HG02852 (cell line): ENCODE data around the gene MSRB1.
"Not testable (repeated sequence)": the region's sequence is repeated elsewhere in the genome, so short reads cannot be mapped to it uniquely, and the experiment has no call there.

ENCODE experiments used
- ATAC-seq: cut with Tn5 transposase; IDR thresholded peaks from one replicate; pipeline ENCODE4 v1.9.1; 2021; ENCODE audit warnings: mild to moderate bottlenecking, moderate library complexity; ENCODE audit not compliant: unreplicated experiment

Gene MSRB1

DNA sequence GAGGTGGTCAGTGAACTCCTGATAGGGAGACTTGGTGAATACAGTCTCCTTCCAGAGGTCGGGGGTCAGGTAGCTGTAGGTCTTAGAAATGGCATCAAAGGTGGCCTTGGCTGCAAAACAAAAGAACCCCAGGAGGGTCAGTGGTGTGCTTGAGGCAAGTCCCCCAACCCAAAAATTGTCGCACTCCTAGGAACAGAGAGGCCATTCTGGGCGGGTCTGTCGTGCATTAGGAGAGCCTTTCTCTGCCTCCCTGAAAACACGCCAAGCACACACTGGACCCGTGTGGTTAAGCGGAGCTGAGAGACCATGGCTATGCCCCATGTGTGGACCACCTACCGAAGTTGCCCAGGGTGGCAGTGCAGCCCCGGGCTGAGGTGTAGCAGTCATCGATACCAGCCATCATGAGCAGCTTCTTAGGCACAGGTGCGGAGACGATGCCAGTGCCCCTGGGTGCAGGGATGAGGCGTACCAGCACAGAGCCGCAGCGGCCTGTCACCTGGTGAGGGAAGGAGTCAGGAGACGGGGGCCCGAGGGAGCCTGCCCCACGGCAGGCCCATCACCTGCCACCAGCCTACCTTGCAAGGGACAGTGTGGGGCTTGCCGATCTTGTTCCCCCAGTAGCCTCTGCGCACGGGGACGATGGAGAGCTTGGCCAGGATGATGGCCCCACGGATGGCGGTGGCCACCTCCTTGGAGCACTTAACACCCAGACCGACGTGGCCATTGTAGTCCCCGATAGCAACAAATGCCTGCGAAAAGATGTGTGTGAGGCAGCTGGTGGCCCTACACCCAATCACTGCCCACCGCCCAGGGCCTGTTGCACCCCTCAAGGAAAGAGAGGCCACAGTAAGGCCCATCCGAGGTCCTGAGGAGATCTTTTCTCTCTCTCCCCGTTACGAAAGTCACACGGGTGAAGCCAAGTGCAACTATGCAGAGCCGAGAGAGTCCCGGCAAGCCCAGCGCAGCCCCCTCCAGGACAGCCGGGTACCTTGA, 19.5 kb upstream of the MSRB1 start:
- not testable (repeated sequence) for ATAC-seq

- ATAC-seq, result no peak
Observed at GRCh38 chr16:1961651-1962067, 18.7 kb upstream of the MSRB1 start.

DNA sequence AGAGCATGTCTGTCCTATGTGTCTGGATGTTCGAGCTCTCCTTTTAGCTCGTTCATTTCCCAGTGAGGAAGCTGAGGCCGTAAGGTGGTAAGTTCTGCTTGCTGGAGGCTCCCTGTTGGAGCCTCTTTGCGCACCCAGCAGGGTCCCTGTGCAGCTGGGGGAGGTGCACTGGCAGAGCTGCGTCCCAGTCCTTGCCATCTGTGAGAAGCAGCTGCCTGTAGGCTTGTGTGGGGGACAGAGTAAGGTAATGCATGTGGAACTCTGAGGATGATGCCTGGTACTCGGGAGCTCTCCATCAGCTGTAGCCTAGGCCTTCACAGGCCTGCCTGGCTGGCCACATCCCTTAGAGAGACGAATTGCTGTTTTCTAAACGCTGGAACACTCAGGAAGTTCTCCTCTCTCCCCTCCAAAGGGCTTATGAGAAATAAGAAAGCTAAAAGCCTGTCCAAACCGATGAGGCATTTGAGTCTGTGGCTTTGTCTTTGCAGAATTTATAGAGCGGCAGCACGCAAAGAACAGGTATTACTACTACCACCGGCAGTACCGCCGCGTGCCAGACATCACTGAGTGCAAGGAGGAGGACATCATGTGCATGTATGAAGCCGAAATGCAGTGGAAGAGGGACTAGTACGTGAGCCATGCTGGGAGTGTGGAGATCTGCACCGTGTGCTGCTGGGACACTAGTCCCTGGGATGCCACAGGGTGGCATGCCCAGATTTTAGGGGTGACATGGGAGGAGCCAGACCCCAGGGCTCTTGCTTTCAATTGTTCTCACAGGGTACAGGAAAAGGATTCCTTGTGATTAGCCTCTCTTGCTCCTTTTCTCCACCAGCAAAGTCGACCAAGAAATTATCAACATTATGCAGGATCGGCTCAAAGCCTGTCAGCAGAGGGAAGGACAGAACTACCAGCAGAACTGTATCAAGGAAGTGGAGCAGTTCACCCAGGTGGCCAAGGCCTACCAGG, 17.9 kb upstream of the MSRB1 start:
- no peak for ATAC-seq

DNA sequence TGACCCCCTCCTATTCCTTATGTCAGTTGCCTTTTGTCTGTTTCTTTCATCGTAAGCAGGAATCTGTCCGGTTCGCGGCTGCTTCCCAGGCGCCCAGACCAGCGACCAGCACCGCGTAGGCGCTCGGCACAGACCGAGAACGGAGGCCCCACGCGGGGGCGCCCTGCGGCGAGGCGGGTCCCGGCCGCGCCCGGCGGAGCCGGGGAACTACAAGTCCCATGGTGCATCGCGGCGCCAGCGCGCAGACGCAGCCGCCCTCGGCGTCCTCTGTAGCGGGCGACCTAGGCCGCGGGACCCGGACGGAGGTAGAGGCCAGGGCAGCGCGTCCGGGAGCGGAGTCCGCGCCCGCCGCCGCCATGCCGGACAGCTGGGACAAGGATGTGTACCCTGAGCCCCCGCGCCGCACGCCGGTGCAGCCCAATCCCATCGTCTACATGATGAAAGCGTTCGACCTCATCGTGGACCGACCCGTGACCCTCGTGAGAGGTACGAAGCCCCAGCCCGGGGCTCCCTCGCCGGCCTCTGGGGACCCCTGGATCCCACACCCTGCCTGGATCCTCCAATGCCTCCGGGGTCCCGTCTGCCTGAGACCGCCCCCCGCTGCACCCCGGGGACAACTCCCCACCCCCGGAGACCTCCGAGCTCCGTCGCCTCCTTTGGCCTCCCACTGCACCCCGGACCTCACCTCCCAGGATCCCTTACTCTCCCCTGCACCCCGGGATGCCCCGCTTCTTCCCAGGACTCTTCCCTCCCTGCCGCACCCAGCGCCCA, 16.5 kb upstream of the MSRB1 start, which contains the start of gene NDUFB10:
TSS of gene NDUFB10 (plus strand) at position 270 of the 771 bp plus-strand sequence. CDS start at position 357, 87 bp downstream.
- ATAC-seq, result peak; percentile 68

DNA sequence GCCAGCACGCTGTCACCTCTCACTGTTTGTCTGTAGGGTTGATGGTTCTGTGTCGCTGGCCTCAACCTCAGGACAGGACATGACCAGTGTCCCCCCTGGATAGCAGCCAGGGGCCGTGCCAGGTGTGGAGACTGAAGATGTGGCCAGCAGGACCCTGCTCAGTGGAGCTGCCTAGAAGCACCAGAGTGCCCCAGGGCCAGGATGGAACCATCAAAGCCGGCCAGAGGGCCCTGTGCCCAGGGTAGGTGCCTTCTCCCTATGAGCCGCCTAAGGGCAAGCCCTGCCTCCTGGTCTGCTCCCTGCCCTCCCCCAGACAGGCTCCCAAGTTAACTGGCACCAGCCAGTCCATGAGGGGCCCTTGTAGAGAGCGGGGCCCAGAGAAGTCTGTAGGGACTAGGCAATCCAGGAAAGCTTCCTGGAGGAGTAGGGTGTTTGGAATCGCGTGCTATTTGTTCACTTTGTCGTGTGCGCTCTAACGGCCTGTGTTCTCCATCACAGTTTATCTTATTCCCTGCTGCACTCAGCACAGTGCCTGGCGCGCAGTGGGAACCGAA, 15.8 kb upstream of the MSRB1 start:
- no peak for ATAC-seq

- ATAC-seq, result not testable (repeated sequence)
Observed at GRCh38 chr16:1958143-1958491, 15.1 kb upstream of the MSRB1 start.

GRCh38 chr16:1957434-1958142, 14.6 kb upstream of the MSRB1 start:
- ATAC-seq, result not testable (repeated sequence)

DNA sequence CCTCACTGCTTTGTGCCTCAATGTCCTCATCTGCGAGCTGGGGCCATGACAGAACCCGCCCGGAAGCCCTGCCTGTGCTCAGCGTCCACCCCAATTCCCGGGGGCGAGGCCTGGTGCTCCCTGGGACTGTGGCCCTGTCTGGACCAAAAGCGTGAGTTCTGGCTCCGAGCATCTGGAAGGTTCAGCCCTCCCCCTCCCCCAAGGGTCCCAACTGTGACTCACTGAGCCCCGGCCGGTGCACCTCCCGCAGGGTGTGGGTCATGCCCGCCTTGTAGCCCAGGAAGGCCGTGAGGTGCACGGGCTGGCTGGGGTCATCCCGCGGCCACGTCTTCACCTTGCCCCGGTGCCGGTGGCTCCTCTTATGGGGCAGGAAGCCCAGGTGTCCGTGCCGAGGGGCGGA, 10.7 kb upstream of the MSRB1 start:
- no peak for ATAC-seq

- no peak for ATAC-seq
Observed at GRCh38 chr16:1950559-1950958, 7.6 kb upstream of the MSRB1 start.

DNA sequence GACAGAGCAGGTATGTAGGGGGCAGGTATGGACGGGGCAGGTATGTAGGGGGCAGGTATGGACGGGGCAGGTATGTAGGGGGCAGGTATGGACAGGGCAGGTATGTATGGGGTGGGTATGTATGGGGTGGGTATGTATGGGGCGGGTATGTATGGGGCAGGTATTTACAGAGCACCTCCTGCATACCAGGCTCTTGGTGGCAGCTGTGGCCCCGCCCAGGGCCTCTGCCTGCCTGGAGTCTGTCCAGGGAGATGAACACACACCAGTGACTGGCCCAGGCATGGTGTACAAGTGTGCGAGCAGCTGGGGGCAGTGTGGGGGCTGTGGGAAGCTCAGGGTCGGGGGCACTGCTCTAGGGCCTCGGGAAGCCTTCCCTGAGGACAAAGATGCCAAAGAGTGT, 7.0 kb upstream of the MSRB1 start:
- no peak for ATAC-seq

- no peak for ATAC-seq
Observed at GRCh38 chr16:1949507-1949906, 6.5 kb upstream of the MSRB1 start.

DNA sequence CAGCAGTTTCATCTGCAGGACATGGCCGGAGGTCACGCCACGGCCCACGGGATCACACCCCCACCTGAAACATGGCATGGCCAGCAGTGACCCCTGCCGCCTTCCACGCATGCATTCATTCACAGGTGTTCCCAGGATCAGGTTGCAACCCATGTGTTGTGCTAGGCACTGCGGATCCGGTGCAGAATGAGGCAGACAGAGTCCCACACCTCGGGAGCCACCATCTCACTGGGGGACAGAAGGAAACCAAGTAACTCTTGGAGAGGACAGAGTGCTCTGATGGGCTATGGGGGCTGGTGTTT, 4.3 kb upstream of the MSRB1 start:
- no peak for ATAC-seq

- ATAC-seq, result no peak
Observed at GRCh38 chr16:1946495-1947368, 3.7 kb upstream of the MSRB1 start.

DNA sequence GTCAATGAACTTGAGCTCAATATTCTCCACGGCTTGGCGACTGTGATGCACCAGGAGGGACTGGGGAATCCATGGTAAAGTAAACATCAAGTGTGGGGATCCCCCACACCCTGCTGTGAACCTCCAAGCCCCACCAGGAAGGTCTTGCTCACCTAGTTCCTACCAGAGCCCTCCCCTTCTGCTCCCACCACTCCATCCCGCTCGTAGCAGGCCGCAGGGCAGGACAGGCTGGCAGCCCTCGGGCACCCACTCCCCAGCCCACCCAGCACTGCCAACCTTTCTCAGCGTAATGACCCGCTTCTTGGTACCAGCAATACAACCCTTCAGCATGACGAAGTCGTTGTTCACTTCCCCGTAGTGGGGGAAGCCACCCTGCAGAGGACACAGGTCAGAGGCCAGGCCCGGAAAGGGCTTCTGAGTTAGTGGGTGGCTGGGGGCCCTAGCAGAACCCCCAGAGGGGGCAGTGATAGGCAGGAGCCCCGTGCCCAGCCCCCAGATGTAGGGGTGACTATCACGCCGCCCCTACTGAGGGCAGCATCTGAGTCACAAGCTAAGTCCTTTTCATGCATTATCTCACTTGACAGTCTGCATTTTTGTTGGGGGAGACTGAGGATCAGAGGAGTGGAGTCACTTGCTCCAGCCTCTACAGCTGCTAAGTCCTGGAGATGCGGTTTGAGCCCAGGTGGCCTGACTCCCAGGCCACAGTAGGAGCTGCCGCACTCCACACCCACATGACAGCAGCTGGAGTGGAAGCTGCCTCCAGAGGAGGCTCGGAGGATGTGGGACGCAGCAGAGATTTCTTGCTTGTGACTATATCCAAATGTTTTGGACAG, 2.8 kb upstream of the MSRB1 start:
- no peak for ATAC-seq

DNA sequence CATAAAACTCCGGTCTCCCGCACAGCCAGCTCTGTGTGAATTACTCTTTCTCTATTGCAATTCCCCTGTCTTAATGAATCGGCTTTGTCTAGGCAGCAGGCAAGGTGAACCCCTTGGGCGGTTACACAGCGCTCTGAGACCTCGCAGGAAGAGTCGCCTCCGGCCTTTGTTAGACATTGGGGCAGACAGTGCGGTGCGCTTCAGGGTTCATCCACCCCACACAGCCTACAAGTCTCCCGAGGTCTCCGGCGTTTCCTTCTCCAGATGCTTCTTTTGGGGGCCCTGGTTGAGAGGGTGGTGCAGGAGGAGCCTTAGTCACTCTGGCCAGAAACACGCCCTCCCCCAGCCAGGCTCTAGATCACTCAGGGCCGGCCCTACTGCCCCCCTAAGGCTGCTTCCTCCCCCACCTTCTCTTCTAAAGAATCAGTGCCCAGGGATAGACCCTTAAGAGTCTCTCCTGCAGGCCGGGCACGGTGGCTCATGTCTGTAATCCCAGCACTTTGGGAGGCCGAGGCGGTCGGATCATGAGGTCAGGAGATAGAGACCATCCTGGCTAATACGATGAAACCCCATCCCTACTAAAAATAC, 1.7 kb upstream of the MSRB1 start:
- ATAC-seq, result no peak

GRCh38 chr16:1942047-1942809, 771 bp downstream of the MSRB1 start:
- no peak for ATAC-seq
